WTC11 (cell line): ENCODE measurements around the gene ATP6V1A. TPM values are rescaled to one million over a fixed set of nuclear protein-coding genes. Genes with fewer than 3 reads are reported as not detected.
A peak's percentile ranks its signal among the peaks of the same experiment; 100 is the strongest.

ENCODE experiments used
- ATAC-seq: fragments of 200-7000 bp; cut with Tn5 transposase; 2 replicates; pipeline ENCODE4 v1.10.0; 2021; ENCODE audit warnings: mild to moderate bottlenecking, moderate library complexity
- CTCF ChIA-PET: fragments of 300-600 bp; sonication (Branson Sonifier 250); formaldehyde crosslinking; loops from one replicate; lab custom pipeline; 2021; ENCODE audit warnings: antibody characterized with exemption; lab: Charles Lee
- POLR2A ChIA-PET: fragments of 350-600 bp; sonication (Branson Sonifier 250); formaldehyde crosslinking; loops from one replicate; lab custom pipeline; 2021; ENCODE audit warnings: antibody characterized with exemption; lab: Charles Lee
- DNase-seq: peaks from one replicate; pipeline ENCODE4 v3.0.0; 2021; ENCODE audit warnings: low spot score
- H3K27ac Mint-ChIP-seq: 2 replicates; pipeline ENCODE4 v1.8.0; 2021; ENCODE audit warnings: mixed read lengths
- H3K27me3 Mint-ChIP-seq: 2 replicates; pipeline ENCODE4 v1.8.0; 2021; ENCODE audit warnings: low read depth, mild to moderate bottlenecking, moderate library complexity, mixed read lengths
- H3K36me3 Mint-ChIP-seq: 2 replicates; pipeline ENCODE4 v1.8.0; 2021; ENCODE audit warnings: mixed read lengths
- H3K4me1 Mint-ChIP-seq: 2 replicates; pipeline ENCODE4 v1.8.0; 2022; ENCODE audit warnings: mixed read lengths
- H3K4me3 Mint-ChIP-seq: 2 replicates; pipeline ENCODE4 v1.8.0; 2021; ENCODE audit warnings: mild to moderate bottlenecking, moderate library complexity, mixed read lengths
- H3K9me3 Mint-ChIP-seq: 2 replicates; pipeline ENCODE4 v1.8.0; 2021; ENCODE audit warnings: mixed read lengths
- AR ChIP-seq: fragments of 250-450 bp; sonication (Bioruptor Pico); IDR thresholded peaks from 2 replicates; pipeline ENCODE4 v1.9.0; 2021; ENCODE audit warnings: mild to moderate bottlenecking
- ATF6 ChIP-seq: sonication (generic); formaldehyde crosslinking; IDR thresholded peaks from 2 replicates; pipeline ENCODE4 v1.8.1; 2023; ENCODE audit warnings: mild to moderate bottlenecking, missing genetic modification reagents
- CBFB ChIP-seq: sonication (generic); formaldehyde crosslinking; IDR thresholded peaks from 2 replicates; pipeline ENCODE4 v1.8.1; 2022; ENCODE audit warnings: mild to moderate bottlenecking, low read depth, missing genetic modification reagents
- CREM ChIP-seq: sonication (generic); formaldehyde crosslinking; IDR thresholded peaks from 2 replicates; pipeline ENCODE4 v1.8.1; 2022; ENCODE audit warnings: mild to moderate bottlenecking, missing genetic modification reagents, moderate library complexity
- ESRRA ChIP-seq: sonication (generic); formaldehyde crosslinking; IDR thresholded peaks from 2 replicates; pipeline ENCODE4 v1.8.1; 2022; ENCODE audit warnings: mild to moderate bottlenecking, missing genetic modification reagents, borderline replicate concordance
- FOXK1 ChIP-seq: sonication (generic); formaldehyde crosslinking; IDR thresholded peaks from 2 replicates; pipeline ENCODE4 v1.8.0; 2022; ENCODE audit warnings: mild to moderate bottlenecking, moderate library complexity, missing genetic modification reagents
- FOXP4 ChIP-seq: sonication (generic); formaldehyde crosslinking; IDR thresholded peaks from 2 replicates; pipeline ENCODE4 v1.8.0; 2022; ENCODE audit warnings: mild to moderate bottlenecking, missing genetic modification reagents
- GABPB1 ChIP-seq: sonication (generic); formaldehyde crosslinking; IDR thresholded peaks from 2 replicates; pipeline ENCODE4 v1.8.1; 2023; ENCODE audit warnings: mild to moderate bottlenecking, missing genetic modification reagents
- IRF1 ChIP-seq: sonication (generic); formaldehyde crosslinking; IDR thresholded peaks from 2 replicates; pipeline ENCODE4 v1.8.0; 2023; ENCODE audit warnings: missing genetic modification reagents
- KAT7 ChIP-seq: sonication (generic); formaldehyde crosslinking; IDR thresholded peaks from 2 replicates; pipeline ENCODE4 v1.8.1; 2023; ENCODE audit warnings: missing genetic modification reagents, mild to moderate bottlenecking, borderline replicate concordance
- OVOL2 ChIP-seq: fragments of 250-450 bp; sonication (Bioruptor Pico); IDR thresholded peaks from 2 replicates; pipeline ENCODE4 v1.9.0; 2021; ENCODE audit warnings: mild to moderate bottlenecking, borderline replicate concordance
- STAT6 ChIP-seq: sonication (generic); formaldehyde crosslinking; conservative IDR thresholded peaks from 2 replicates; pipeline ENCODE4 v1.8.1; 2023; ENCODE audit warnings: mild to moderate bottlenecking, low read depth, missing genetic modification reagents, moderate library complexity
- TCF7 ChIP-seq: sonication (generic); formaldehyde crosslinking; IDR thresholded peaks from 2 replicates; pipeline ENCODE4 v1.8.0; 2022; ENCODE audit warnings: mild to moderate bottlenecking, low read depth, missing genetic modification reagents, moderate library complexity
- TEAD4 ChIP-seq: sonication (generic); formaldehyde crosslinking; IDR thresholded peaks from 2 replicates; pipeline ENCODE4 v1.8.0; 2022; ENCODE audit warnings: mild to moderate bottlenecking, missing genetic modification reagents
- USF1 ChIP-seq: sonication (generic); formaldehyde crosslinking; IDR thresholded peaks from 2 replicates; pipeline ENCODE4 v1.8.0; 2022; ENCODE audit warnings: mild to moderate bottlenecking, missing genetic modification reagents
- ZMAT4 ChIP-seq: fragments of 250-450 bp; sonication (Bioruptor Pico); IDR thresholded peaks from 2 replicates; pipeline ENCODE4 v1.9.0; 2021; ENCODE audit warnings: mild to moderate bottlenecking
- ZNF121 ChIP-seq: sonication (generic); formaldehyde crosslinking; IDR thresholded peaks from 2 replicates; pipeline ENCODE4 v1.8.0; 2023; ENCODE audit warnings: missing genetic modification reagents
- ZNF138 ChIP-seq: sonication (generic); formaldehyde crosslinking; conservative IDR thresholded peaks from 2 replicates; pipeline ENCODE4 v1.8.1; 2022; ENCODE audit warnings: mild to moderate bottlenecking, moderate library complexity, missing genetic modification reagents
- ZNF219 ChIP-seq: sonication (generic); formaldehyde crosslinking; IDR thresholded peaks from 2 replicates; pipeline ENCODE4 v1.8.0; 2023; ENCODE audit warnings: missing genetic modification reagents, mild to moderate bottlenecking, borderline replicate concordance
- ZNF263 ChIP-seq: sonication (generic); formaldehyde crosslinking; IDR thresholded peaks from 2 replicates; pipeline ENCODE4 v1.8.1; 2022; ENCODE audit warnings: low read depth, mild to moderate bottlenecking, moderate library complexity, missing genetic modification reagents
- ZNF396 ChIP-seq: fragments of 250-450 bp; sonication (Bioruptor Pico); IDR thresholded peaks from 2 replicates; pipeline ENCODE4 v1.8.0; 2021; ENCODE audit warnings: mild to moderate bottlenecking, moderate library complexity, borderline replicate concordance
- ZNF425 ChIP-seq: fragments of 250-450 bp; sonication (Bioruptor Pico); conservative IDR thresholded peaks from 2 replicates; pipeline ENCODE4 v1.9.0; 2021; ENCODE audit warnings: mild to moderate bottlenecking
- total RNA-seq: library from RNA; stranded (reverse); gene quantifications from 3 replicates; pipeline ENCODE4 v1.2.3, GENCODE V29; 2021

The ATP6V1A gene
- total RNA-seq, 1 experiment from 2014 or later: 90.7 TPM

- H3K4me3 Mint-ChIP-seq: peak within 1 kb of the TSS; percentile 98
- no peaks in the 10 kb centered on the region for H3K27me3 Mint-ChIP-seq
- ATAC-seq (peak; percentile 70), DNase-seq (peak; percentile 93)
- no peaks in the 10 kb centered on the region for H3K36me3 Mint-ChIP-seq
- no peaks in the 10 kb centered on the region for H3K9me3 Mint-ChIP-seq
- CTCF ChIA-PET: interaction anchor here (0.9 to 2.0 kb wide), 20 partner anchors 9 to 305 kb away, joined by 3 to 32 read pairs (median 4); partner anchors contain the start of genes CFAP44, GRAMD1C, SPICE1 and USF3
- H3K27ac Mint-ChIP-seq: peak within 1 kb of the TSS; percentile 100
- peaks cover 53% of the 10 kb centered on the region for H3K4me1 Mint-ChIP-seq
- POLR2A ChIA-PET: interaction anchor here (0.5 to 1.8 kb wide), 6 partner anchors 10 to 160 kb away, joined by 3 to 7 read pairs (median 4); partner anchors contain the start of gene USF3
- TF ChIP-seq ZNF263: no peak
- TF ChIP-seq ZNF425 (CRISPR knock-in tag): no peak
- TF ChIP-seq AR (CRISPR knock-in tag): no peak
- TF ChIP-seq FOXP4 (CRISPR knock-in tag): peak; percentile 75; the same call in 1 of the 2 replicates
- TF ChIP-seq USF1 (CRISPR knock-in tag): no peak
- no peak for TF ChIP-seq ZNF219 (CRISPR knock-in tag)
- peak; percentile 23; the same call in 1 of the 2 replicates for TF ChIP-seq GABPB1 (CRISPR knock-in tag)
- 0 out of 2 replicates have a peak, but pooled peaks have one; percentile 47 for TF ChIP-seq TEAD4 (CRISPR knock-in tag)
- peak; percentile 55; the same call in 1 of the 2 replicates for TF ChIP-seq FOXK1 (CRISPR knock-in tag)
- no peak for TF ChIP-seq ZNF396 (CRISPR knock-in tag)
- TF ChIP-seq IRF1 (CRISPR knock-in tag): peak; percentile 50; the same call in 1 of the 2 replicates
- TF ChIP-seq CBFB (CRISPR knock-in tag): no peak
- TF ChIP-seq STAT6 (CRISPR knock-in tag): no peak
- TF ChIP-seq CREM (CRISPR knock-in tag): 0 out of 2 replicates have a peak, but pooled peaks have one; percentile 6
- no peak for TF ChIP-seq ZMAT4 (CRISPR knock-in tag)
- TF ChIP-seq ZNF138 (CRISPR knock-in tag): no peak
- no peak for TF ChIP-seq OVOL2 (CRISPR knock-in tag)
- TF ChIP-seq ESRRA (CRISPR knock-in tag): peak; percentile 61; the same call in 1 of the 2 replicates
- no peak for TF ChIP-seq ATF6
- TF ChIP-seq KAT7: peak; percentile 93; the same call in 1 of the 2 replicates
- no peak for TF ChIP-seq ZNF121 (CRISPR knock-in tag)
- 0 out of 2 replicates have a peak, but pooled peaks have one; percentile 20 for TF ChIP-seq TCF7 (CRISPR knock-in tag)
Observed at GRCh38 chr3:113745756-113746547, 883 bp upstream of the ATP6V1A start, which contains the start of gene NAA50. Gene NAA50 (minus strand): TSS chr3:113746249. CDS start chr3:113745949, 300 bp downstream.
